Endodermal cell (in vitro differentiated cells): ENCODE measurements around the gene MTG1. TPM values are rescaled to one million over a fixed set of nuclear protein-coding genes. Genes with fewer than 3 reads are reported as not detected.

Experiments
- DNase-seq: peaks from one replicate; pipeline ENCODE4 v3.0.0-alpha.2; 2017
- H3K27ac ChIP-seq: 2 replicates; pipeline ENCODE4 v1.5.1; 2013; ENCODE audit warnings: mild to moderate bottlenecking, low read depth, low read length, moderate library complexity
- H3K27me3 ChIP-seq: 2 replicates; pipeline ENCODE4 v1.6.1; 2013; ENCODE audit warnings: mild to moderate bottlenecking, low read length, moderate library complexity; ENCODE audit not compliant: insufficient read depth, control insufficient read depth, poor library complexity, severe bottlenecking
- H3K36me3 ChIP-seq: 2 replicates; pipeline ENCODE4 v1.7.0; 2013; ENCODE audit warnings: mild to moderate bottlenecking, low read length, moderate library complexity; ENCODE audit not compliant: control insufficient read depth, insufficient read depth
- H3K4me1 ChIP-seq: one replicate; pipeline ENCODE4 v1.7.0; 2013; ENCODE audit warnings: low read length; ENCODE audit not compliant: control insufficient read depth, insufficient read depth
- H3K4me3 ChIP-seq: 2 replicates; pipeline ENCODE4 v1.5.1; 2013; ENCODE audit warnings: mild to moderate bottlenecking, low read length, moderate library complexity
- H3K9ac ChIP-seq: 2 replicates; pipeline ENCODE4 v1.6.1; 2013; ENCODE audit warnings: mild to moderate bottlenecking, low read length, moderate library complexity; ENCODE audit not compliant: poor library complexity, severe bottlenecking; ENCODE audit errors: extremely low read depth
- H3K9me3 ChIP-seq: 2 replicates; pipeline ENCODE4 v1.6.1; 2013; ENCODE audit warnings: mild to moderate bottlenecking, low read length, moderate library complexity; ENCODE audit not compliant: control insufficient read depth
- H3K27ac Mint-ChIP-seq: 2 replicates; pipeline ENCODE4 v1.8.0; 2020; ENCODE audit warnings: mixed read lengths
- H3K27me3 Mint-ChIP-seq: 2 replicates; pipeline ENCODE4 v1.8.0; 2021; ENCODE audit warnings: mild to moderate bottlenecking, mixed read lengths; ENCODE audit not compliant: insufficient read depth
- H3K36me3 Mint-ChIP-seq: 2 replicates; pipeline ENCODE4 v1.8.0; 2020; ENCODE audit warnings: low read depth, mixed read lengths
- H3K4me1 Mint-ChIP-seq: 2 replicates; pipeline ENCODE4 v1.8.0; 2020; ENCODE audit warnings: mixed read lengths
- H3K4me3 Mint-ChIP-seq: 2 replicates; pipeline ENCODE4 v1.8.0; 2020; ENCODE audit warnings: mild to moderate bottlenecking, moderate library complexity, mixed read lengths
- H3K9me3 Mint-ChIP-seq: 2 replicates; pipeline ENCODE4 v1.8.0; 2020; ENCODE audit warnings: mild to moderate bottlenecking, mixed read lengths
- CTCF ChIP-seq: fragments of 200-600 bp; sonication (generic); conservative IDR thresholded peaks from 2 replicates; pipeline ENCODE4 v1.5.0; 2021; ENCODE audit warnings: antibody characterized with exemption, mild to moderate bottlenecking
- WGBS, 2 experiments: methylation state at CpG; one replicate each; pipeline versions ENCODE4 v1.1.5 to v1.1.7; 2013; ENCODE audit warnings: missing lambda C conversion rate in 2 of 2, mixed read lengths in 1 of 2; ENCODE audit not compliant: insufficient coverage in 1 of 2, insufficient read length in 1 of 2; 5-methylcytosine and 5-hydroxymethylcytosine counted together
- total RNA-seq, 2 donors: library from RNA; stranded (reverse); fragmentation: NEBNext Ultra II Directional in 1 of 2; extraction: Animal tissue kit (Norgen Biotek cat#: 25700) in 1 of 2; gene quantifications; 2 replicates in 1 of 2; 3 replicates in 1 of 2; pipeline ENCODE4 v1.2.1, GENCODE V29; 2021

Gene MTG1
- total RNA-seq, 2 donors from 2014 or later, result 71.3 to 86.0 TPM

- Mint-ChIP-seq H3K9me3 (no peaks in the 10 kb centered on the region), H3K4me1 (peaks cover 8% of the 10 kb centered on the region), H3K4me3 (peak within 1 kb of the TSS; percentile 73), H3K27me3 (peaks cover 4% of the 10 kb centered on the region), H3K36me3 (peaks cover 15% of the 10 kb centered on the region), H3K27ac (no peak within 1 kb of the TSS)
- peak within 1 kb of the TSS; percentile 73 for H3K9ac ChIP-seq
- H3K27ac ChIP-seq, result no peak within 1 kb of the TSS
- TF ChIP-seq CTCF, result no peak
- H3K36me3 ChIP-seq, result peaks cover 22% of the 10 kb centered on the region
- WGBS, 2 experiments, result 0 to 2% methylated on average over 28 to 78 of the region's 83 CpGs
- H3K9me3 ChIP-seq, result no peaks in the 10 kb centered on the region
- H3K27me3 ChIP-seq, result no peaks in the 10 kb centered on the region
- H3K4me1 ChIP-seq, result peaks cover 13% of the 10 kb centered on the region
- DNase-seq, result peak; percentile 95
- peak within 1 kb of the TSS; percentile 83 for H3K4me3 ChIP-seq
These were observed 36.4 kb upstream of the MTG1 start, which contains the start of gene FUOM for GRCh38 chr10:133357285-133358161. TSS of gene FUOM (minus strand) at chr10:133358019. CDS start at chr10:133358007, 12 bp downstream.

GRCh38 chr10:133358162-133358924 is 35.6 kb upstream of the MTG1 start:
- no peaks in the 10 kb centered on the region for H3K27me3 ChIP-seq
- no peak for DNase-seq
- H3K27me3 Mint-ChIP-seq, result peaks cover 4% of the 10 kb centered on the region
- H3K4me3 Mint-ChIP-seq, result peak overlapping the region; percentile 73
- 79 to 81% methylated on average over 21 to 41 of the region's 41 CpGs for WGBS, 2 experiments
- H3K27ac Mint-ChIP-seq, result no peak overlapping the region
- no peak overlapping the region for H3K27ac ChIP-seq
- peaks cover 13% of the 10 kb centered on the region for H3K4me1 ChIP-seq
- H3K9me3 ChIP-seq, result no peaks in the 10 kb centered on the region
- H3K36me3 ChIP-seq, result peaks cover 30% of the 10 kb centered on the region
- H3K4me3 ChIP-seq, result no peak overlapping the region
- H3K9me3 Mint-ChIP-seq, result no peaks in the 10 kb centered on the region
- H3K9ac ChIP-seq, result no peak overlapping the region
- TF ChIP-seq CTCF, result no peak
- H3K4me1 Mint-ChIP-seq, result peaks cover 8% of the 10 kb centered on the region
- peaks cover 23% of the 10 kb centered on the region for H3K36me3 Mint-ChIP-seq

- Histone ChIP-seq H3K27ac (no peak overlapping the region), H3K4me3 (no peak overlapping the region), H3K27me3 (no peaks in the 10 kb centered on the region), H3K9me3 (no peaks in the 10 kb centered on the region), H3K9ac (no peak overlapping the region), H3K36me3 (peaks cover 31% of the 10 kb centered on the region), H3K4me1 (peaks cover 13% of the 10 kb centered on the region)
- H3K4me1 Mint-ChIP-seq, result peaks cover 7% of the 10 kb centered on the region
- TF ChIP-seq CTCF, result no peak
- H3K4me3 Mint-ChIP-seq, result no peak overlapping the region
- H3K9me3 Mint-ChIP-seq, result no peaks in the 10 kb centered on the region
- peaks cover 4% of the 10 kb centered on the region for H3K27me3 Mint-ChIP-seq
- 92 to 95% methylated on average over 11 of the region's 11 CpGs for WGBS, 2 experiments
- DNase-seq, result no peak
- H3K27ac Mint-ChIP-seq, result no peak overlapping the region
- peaks cover 27% of the 10 kb centered on the region for H3K36me3 Mint-ChIP-seq
These were observed 35.0 kb upstream of the MTG1 start for GRCh38 chr10:133358925-133359310.
